ENCODE data around the gene MDGA2.

MDGA2 gene

GRCh38 chr14:47442211-47442610 is 233.2 kb downstream of the MDGA2 start:
- Histone ChIP-seq H3K79me2 (ENCODE audit: insufficient read depth, low read depth) (no peaks in the 10 kb centered on the region), H3K4me1 (ENCODE audit: low read depth, poor library complexity, severe bottlenecking) (no peaks in the 10 kb centered on the region), H2AFZ (ENCODE audit: low read depth) (no peak overlapping the region), H4K20me1 (ENCODE audit: insufficient read depth) (no peaks in the 10 kb centered on the region), H3K27me3 (ENCODE audit: insufficient read depth, low read depth) (no peaks in the 10 kb centered on the region), H3K27ac (no peak overlapping the region), H3K36me3 (ENCODE audit: insufficient read depth) (no peaks in the 10 kb centered on the region), H3K9ac (no peak overlapping the region), H3K4me2 (no peak overlapping the region), H3K4me3 (IDR thresholded peaks at IDR 0.05; ENCODE audit: insufficient read depth, low read depth, low read length) (no peak overlapping the region)
- no peak for TF ChIP-seq CTCF (conservative IDR thresholded peaks at IDR 0.05; ENCODE audit: low read depth, low read length)

- Histone ChIP-seq H3K79me2 (ENCODE audit: insufficient read depth, low read depth) (no peaks in the 10 kb centered on the region), H3K4me1 (ENCODE audit: low read depth, poor library complexity, severe bottlenecking) (peaks cover 13% of the 10 kb centered on the region), H3K4me3 (IDR thresholded peaks at IDR 0.05; ENCODE audit: insufficient read depth, low read depth, low read length) (no peak overlapping the region), H4K20me1 (ENCODE audit: insufficient read depth) (no peaks in the 10 kb centered on the region), H3K9ac (no peak overlapping the region), H2AFZ (ENCODE audit: low read depth) (no peak overlapping the region), H3K27me3 (ENCODE audit: insufficient read depth, low read depth) (no peaks in the 10 kb centered on the region), H3K27ac (no peak overlapping the region), H3K4me2 (no peak overlapping the region), H3K36me3 (ENCODE audit: insufficient read depth) (no peaks in the 10 kb centered on the region)
- TF ChIP-seq CTCF (conservative IDR thresholded peaks at IDR 0.05; ENCODE audit: low read depth, low read length), result no peak
Observed at GRCh38 chr14:47439953-47440352, 235.5 kb downstream of the MDGA2 start.

DNA sequence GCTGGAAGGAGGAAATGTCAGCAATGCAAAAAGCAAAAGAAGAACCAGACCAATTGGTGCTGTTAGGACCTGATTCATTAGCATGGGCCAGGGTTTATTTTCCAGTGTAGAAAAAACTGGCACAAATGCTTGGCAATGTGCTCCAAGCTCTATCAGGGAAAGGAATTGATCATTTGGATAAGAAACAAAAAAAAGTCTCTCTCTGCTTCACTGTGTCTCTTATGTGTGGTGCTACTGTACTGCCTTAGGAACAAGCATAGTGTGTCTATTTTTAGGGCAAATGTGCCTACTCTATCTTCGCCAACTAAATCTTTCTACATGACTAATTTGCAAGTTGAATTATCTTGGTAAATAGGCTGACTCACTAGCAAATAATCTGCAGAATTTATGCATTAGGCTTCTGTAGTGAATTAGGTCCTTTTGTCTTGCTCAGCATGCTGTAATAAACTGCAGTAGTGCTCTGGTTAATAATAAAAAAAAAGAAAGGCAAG is 236.7 kb downstream of the MDGA2 start:
- Histone ChIP-seq H3K4me1 (ENCODE audit: low read depth, poor library complexity, severe bottlenecking) (peaks cover 20% of the 10 kb centered on the region), H3K4me3 (IDR thresholded peaks at IDR 0.05; ENCODE audit: insufficient read depth, low read depth, low read length) (no peak overlapping the region), H3K36me3 (ENCODE audit: insufficient read depth) (no peaks in the 10 kb centered on the region), H2AFZ (ENCODE audit: low read depth) (no peak overlapping the region), H3K27me3 (ENCODE audit: insufficient read depth, low read depth) (no peaks in the 10 kb centered on the region), H3K9ac (no peak overlapping the region), H3K27ac (no peak overlapping the region), H3K4me2 (no peak overlapping the region), H4K20me1 (ENCODE audit: insufficient read depth) (no peaks in the 10 kb centered on the region), H3K79me2 (ENCODE audit: insufficient read depth, low read depth) (no peaks in the 10 kb centered on the region)
- TF ChIP-seq CTCF (conservative IDR thresholded peaks at IDR 0.05; ENCODE audit: low read depth, low read length), result no peak

DNA sequence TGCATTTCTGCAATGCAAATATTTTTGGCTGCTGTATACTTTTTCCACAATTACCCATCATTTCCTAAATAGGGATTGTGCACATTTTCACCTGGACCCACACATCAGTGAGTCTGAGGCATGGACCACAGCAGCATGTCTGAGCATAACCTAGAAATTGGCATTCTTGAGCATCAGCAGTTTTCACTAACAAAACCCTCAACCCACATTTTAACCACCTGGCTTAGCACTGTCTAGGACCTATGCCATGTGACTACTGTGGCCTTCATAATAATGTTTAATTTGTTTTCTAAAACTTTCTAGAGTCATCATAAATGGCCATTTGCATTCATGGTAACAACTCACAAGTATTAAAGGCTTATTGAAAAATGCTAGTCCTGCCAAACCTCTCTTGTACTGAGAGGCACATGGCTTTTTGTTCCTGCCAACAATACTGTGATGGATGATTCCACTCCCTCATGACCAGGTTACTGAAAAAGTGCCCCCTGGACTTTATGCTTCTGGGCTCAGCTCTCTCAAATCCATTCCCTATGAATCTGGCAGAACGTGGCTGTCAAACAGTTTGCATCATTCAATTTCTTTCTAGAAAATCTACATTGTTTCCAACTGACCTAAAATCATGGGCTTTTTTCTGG is 240.0 kb downstream of the MDGA2 start:
- Histone ChIP-seq H3K36me3 (ENCODE audit: insufficient read depth) (no peaks in the 10 kb centered on the region), H3K9ac (no peak overlapping the region), H3K4me3 (IDR thresholded peaks at IDR 0.05; ENCODE audit: insufficient read depth, low read depth, low read length) (no peak overlapping the region), H3K27me3 (ENCODE audit: insufficient read depth, low read depth) (no peaks in the 10 kb centered on the region), H3K79me2 (ENCODE audit: insufficient read depth, low read depth) (no peaks in the 10 kb centered on the region), H3K27ac (no peak overlapping the region; the same call in 1 of the 2 replicates), H2AFZ (ENCODE audit: low read depth) (no peak overlapping the region), H3K4me1 (ENCODE audit: low read depth, poor library complexity, severe bottlenecking) (peaks cover 26% of the 10 kb centered on the region), H3K4me2 (0 out of 2 replicates have a peak overlapping the region, but pooled peaks have one; percentile 5), H4K20me1 (ENCODE audit: insufficient read depth) (no peaks in the 10 kb centered on the region)
- no peak for TF ChIP-seq CTCF (conservative IDR thresholded peaks at IDR 0.05; ENCODE audit: low read depth, low read length)

All from KMS-11 (cell line).